Measurements from ENCODE around the gene BAIAP2. TPM values are rescaled to one million over a fixed set of nuclear protein-coding genes. Genes with fewer than 3 reads are reported as not detected.

BAIAP2 gene
- total RNA-seq, 2 experiments from 2014 or later: 5.9 to 6.3 TPM

GRCh38 chr17:81066771-81067315, 31.9 kb downstream of the BAIAP2 start:
- H3K4me3 Mint-ChIP-seq: no peak overlapping the region
- H3K36me3 Mint-ChIP-seq (ENCODE audit: low read depth): no peaks in the 10 kb centered on the region
- TF ChIP-seq CTCF (IDR thresholded peaks at IDR 0.05): no peak
- DNase-seq: no peak
- H3K9me3 Mint-ChIP-seq: no peaks in the 10 kb centered on the region
- intact Hi-C loops (cut with micrococcal nuclease): no loop called here
- ATAC-seq: no peak
- ChIA-PET CTCF (no interaction called here), POLR2A (no interaction called here)
- no peaks in the 10 kb centered on the region for H3K27me3 Mint-ChIP-seq
- no peak overlapping the region for H3K27ac Mint-ChIP-seq
- H3K4me1 Mint-ChIP-seq (ENCODE audit: low read depth): no peaks in the 10 kb centered on the region

GRCh38 chr17:81067391-81067811, 32.5 kb downstream of the BAIAP2 start:
- Mint-ChIP-seq H3K4me3 (no peak overlapping the region), H3K27me3 (no peaks in the 10 kb centered on the region), H3K4me1 (ENCODE audit: low read depth) (no peaks in the 10 kb centered on the region), H3K27ac (no peak overlapping the region), H3K36me3 (ENCODE audit: low read depth) (no peaks in the 10 kb centered on the region), H3K9me3 (no peaks in the 10 kb centered on the region)
- intact Hi-C loops (cut with micrococcal nuclease): no loop called here
- no peak for TF ChIP-seq CTCF (IDR thresholded peaks at IDR 0.05)
- POLR2A ChIA-PET: no interaction called here
- DNase-seq (no peak), ATAC-seq (no peak)
- CTCF ChIA-PET: no interaction called here

GRCh38 chr17:81068411-81069134, 33.6 kb downstream of the BAIAP2 start:
- POLR2A ChIA-PET: no interaction called here
- intact Hi-C loops (cut with micrococcal nuclease): no loop called here
- H3K4me1 Mint-ChIP-seq (ENCODE audit: low read depth): no peaks in the 10 kb centered on the region
- H3K9me3 Mint-ChIP-seq: no peaks in the 10 kb centered on the region
- CTCF ChIA-PET: interaction anchor here (0.6 kb wide), 1 partner anchor 79 kb away, joined by 3 read pairs; no protein-coding TSS in a partner anchor
- DNase-seq (no peak), ATAC-seq (no peak)
- TF ChIP-seq CTCF (IDR thresholded peaks at IDR 0.05): no peak
- no peaks in the 10 kb centered on the region for H3K27me3 Mint-ChIP-seq
- no peak overlapping the region for H3K4me3 Mint-ChIP-seq
- no peaks in the 10 kb centered on the region for H3K36me3 Mint-ChIP-seq (ENCODE audit: low read depth)
- no peak overlapping the region for H3K27ac Mint-ChIP-seq

GRCh38 chr17:81069135-81069645, 34.2 kb downstream of the BAIAP2 start:
- Mint-ChIP-seq H3K27me3 (no peaks in the 10 kb centered on the region), H3K4me3 (no peak overlapping the region), H3K36me3 (ENCODE audit: low read depth) (no peaks in the 10 kb centered on the region), H3K4me1 (ENCODE audit: low read depth) (no peaks in the 10 kb centered on the region), H3K27ac (no peak overlapping the region), H3K9me3 (no peaks in the 10 kb centered on the region)
- DNase-seq: no peak
- no peak for TF ChIP-seq CTCF (IDR thresholded peaks at IDR 0.05)
- CTCF ChIA-PET: no interaction called here
- no peak for ATAC-seq
- intact Hi-C loops (cut with micrococcal nuclease): no loop called here
- POLR2A ChIA-PET: no interaction called here

GRCh38 chr17:81070541-81071246, 35.7 kb downstream of the BAIAP2 start:
- no peaks in the 10 kb centered on the region for H3K9me3 Mint-ChIP-seq
- CTCF ChIA-PET: no interaction called here
- H3K36me3 Mint-ChIP-seq (ENCODE audit: low read depth): no peaks in the 10 kb centered on the region

More at GRCh38 chr17:81070541-81071246, 35.7 kb downstream of the BAIAP2 start:
- H3K4me1 Mint-ChIP-seq (ENCODE audit: low read depth): no peaks in the 10 kb centered on the region
- H3K27me3 Mint-ChIP-seq: no peaks in the 10 kb centered on the region
- POLR2A ChIA-PET: no interaction called here
- intact Hi-C loops (cut with micrococcal nuclease): no loop called here
- no peak for DNase-seq
- H3K4me3 Mint-ChIP-seq: no peak overlapping the region
- no peak overlapping the region for H3K27ac Mint-ChIP-seq
- no peak for TF ChIP-seq CTCF (IDR thresholded peaks at IDR 0.05)
- no peak for ATAC-seq

Data from activated CD8-positive, alpha-beta T cell treated with anti-CD3 and anti-CD28 coated beads for 36 hours (primary cell).